NCI-H1436 (cell line): Measurements from ENCODE around the gene TRIM54.
A peak's percentile ranks its signal among the peaks of the same experiment; 100 is the strongest.
"Not testable (repeated sequence)": the region's sequence is repeated elsewhere in the genome, so short reads cannot be mapped to it uniquely, and the experiment has no call there.

ENCODE experiments used
- DNase-seq: peaks from one replicate; lab custom pipeline; 2025; lab: John Stamatoyannopoulos, UW

TRIM54 gene

DNA sequence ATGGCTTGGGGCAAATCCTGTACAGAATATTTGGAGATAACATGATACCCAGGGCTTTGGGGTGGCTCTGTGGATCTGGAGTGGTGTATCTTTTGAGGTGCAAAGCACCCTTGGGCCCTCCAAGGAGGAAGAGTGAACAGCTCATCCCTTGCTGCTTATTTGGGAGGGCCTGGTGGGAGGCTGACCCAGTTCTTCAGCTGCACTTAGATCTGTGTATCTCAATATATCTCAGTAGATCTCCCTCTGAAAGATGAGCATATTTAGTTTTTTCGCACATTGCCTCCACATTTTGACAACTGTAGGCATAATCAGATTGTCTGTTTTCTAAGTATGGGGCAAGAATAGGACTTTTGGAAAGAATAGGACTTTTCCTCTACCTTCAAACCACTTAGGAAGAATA, 2.8 kb downstream of the TRIM54 start:
- no peak for DNase-seq

DNA sequence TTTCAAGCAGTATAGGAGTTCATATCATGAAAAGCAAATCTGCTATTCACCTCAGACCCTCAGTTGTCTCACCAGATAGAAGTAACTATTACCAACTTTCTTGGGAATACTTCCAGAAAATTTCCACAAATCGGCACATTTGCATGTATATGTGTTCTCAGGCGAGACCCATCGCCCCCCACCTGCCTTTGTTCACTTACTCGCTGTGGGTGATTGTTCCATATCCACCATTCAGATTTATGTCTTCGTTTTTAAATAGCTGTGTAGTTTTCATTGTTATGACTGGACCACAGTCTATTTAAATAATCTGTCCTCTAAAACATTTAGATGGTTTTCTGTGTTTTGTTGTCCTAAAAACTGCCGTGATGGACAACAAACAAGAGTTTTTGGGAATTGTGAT, 3.3 kb downstream of the TRIM54 start:
- no peak for DNase-seq

DNA sequence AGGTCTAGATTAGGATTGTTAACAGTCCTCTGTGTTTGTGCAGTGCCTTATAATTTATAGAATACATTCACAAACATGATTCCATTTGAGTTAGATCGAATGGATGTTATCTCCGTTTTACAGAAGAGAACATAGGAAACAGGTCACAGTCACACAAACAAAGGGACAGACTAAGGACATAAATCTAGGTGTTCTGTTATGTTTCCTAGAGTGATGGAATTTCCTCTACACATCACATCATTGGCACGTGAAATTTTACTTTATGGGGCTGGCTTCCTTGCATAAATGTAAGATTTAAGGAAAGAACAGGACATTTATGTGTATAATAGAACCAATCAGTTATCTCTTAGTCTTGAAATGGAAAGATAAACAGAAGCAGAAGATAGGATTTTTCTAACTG, 6.4 kb downstream of the TRIM54 start:
- DNase-seq, result no peak

DNA sequence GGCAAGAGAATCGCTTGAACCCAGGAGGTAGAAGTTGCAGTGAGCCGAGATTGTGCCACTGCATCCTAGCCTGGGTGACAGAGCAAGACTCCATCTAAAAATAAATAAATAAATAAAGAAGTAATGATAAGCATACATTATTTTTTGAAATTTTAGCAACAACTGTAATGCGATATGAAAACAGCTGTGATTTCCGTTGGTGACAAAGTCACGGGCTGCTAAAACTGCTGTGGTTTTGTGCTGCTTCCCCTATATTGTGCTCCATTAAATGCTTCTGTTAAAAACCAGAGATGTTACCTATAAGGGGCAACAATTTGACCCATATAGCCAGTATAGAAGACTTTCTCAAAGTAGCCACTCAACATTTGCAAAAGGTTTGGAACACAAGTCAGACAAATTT, 8.3 kb downstream of the TRIM54 start:
- DNase-seq, result no peak

DNA sequence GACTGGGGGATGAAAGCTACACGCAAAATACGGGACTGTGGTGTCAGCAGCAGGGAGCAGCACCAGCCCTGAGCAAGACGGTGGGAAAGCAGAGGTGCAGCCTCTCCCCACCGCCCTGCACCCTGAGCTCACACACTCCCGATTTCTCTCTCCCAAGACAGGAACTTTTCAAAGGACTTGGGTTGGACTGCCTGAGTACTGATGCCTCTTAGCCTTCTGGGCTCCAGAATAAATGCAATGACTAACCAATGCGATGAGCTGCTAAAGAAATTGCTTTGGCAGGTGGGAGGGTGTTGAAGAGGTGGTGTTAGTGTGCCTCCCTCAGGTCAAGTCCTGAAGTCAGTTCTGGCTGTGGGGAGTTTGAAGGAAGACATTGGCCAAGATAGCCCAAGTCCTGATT, 9.6 kb downstream of the TRIM54 start:
- no peak for DNase-seq

DNA sequence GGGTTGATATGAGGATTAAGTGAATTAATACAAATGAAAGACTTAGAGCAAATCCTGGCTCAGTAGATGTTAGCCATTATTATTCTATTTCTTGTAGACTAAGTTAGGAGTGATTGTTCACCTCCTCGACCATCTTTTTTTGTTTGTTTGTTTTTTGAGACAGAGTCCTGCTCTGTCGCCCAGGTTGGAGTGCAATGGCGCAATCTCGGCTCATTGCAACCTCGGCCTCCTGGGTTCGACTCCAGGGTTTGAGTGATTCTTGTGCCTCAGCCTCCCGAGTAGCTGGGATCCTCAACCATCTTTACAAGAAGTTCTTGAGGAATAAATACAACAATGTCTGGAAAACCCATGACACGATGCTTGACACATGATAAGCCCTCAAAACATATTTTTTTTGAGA, 12.7 kb downstream of the TRIM54 start:
- DNase-seq, result no peak

DNA sequence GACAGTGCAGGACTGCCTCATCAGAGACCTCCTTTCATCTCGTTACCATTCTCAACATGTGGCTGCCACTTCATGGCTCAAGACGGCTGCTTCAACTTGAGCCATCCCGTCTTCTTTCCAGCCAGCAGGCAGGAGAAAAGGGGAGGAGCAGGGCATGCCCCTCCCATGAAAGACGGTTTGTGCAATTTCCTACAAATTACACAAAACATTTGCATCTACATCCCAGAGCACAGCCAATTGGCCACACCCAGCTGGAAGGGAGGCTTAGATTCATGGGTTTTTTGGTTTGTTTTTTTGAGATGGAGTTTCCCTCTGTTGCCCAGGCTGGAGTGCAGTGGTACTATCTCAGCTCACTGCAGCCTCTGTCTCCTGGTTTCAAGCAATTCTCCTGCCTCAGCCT, 14.3 kb downstream of the TRIM54 start:
- DNase-seq, result no peak

DNA sequence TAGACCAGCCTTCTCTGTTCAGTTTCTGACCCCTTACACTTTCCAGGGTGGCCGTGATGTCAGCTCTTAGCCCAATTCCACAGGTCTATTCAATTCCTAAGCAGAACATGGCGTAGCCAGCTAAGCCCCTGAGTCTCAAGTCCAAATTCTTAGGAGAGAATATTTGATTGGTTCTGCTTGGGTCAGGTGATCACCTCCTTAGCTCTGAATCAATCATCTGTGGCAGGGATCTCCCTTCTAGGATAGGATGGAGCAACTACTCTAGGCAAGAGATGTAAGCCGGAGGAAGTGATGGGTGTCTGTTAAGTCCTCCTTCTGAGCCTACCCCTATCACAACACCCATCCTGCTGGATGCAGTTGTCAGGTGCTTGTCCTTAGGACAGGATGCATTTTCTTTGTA, 15.0 kb downstream of the TRIM54 start:
- no peak for DNase-seq

DNA sequence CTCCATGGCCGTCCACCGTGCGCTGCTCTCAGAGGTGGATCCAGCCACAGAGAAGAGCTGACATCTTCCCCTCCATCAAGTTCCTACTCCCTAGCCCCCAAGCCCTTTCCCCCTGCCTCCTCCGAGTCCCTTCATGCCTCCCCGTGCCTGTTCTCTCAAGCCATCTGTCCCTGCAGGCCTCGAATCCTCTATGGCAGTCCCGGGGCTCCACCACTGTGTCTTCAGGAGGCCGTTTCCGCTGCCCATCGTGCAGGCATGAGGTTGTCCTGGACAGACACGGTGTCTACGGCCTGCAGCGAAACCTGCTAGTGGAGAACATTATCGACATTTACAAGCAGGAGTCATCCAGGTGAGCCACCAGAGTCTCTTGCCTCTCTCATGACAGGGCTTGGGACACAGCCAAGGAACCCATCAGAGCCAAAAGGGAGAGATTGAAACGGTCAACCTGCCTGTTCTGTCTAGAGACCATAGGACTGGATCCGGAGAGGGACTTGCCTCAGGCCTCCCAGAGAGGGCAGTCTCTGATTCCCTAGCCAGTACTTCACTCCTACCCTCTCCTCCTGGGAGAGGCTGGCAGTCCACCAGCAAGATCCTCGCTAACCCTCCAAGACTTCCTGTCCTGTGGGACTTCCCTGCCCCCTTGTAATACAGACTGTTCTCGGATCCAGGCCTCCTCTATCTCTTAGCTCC, 16.3 kb downstream of the TRIM54 start:
- DNase-seq, result no peak

DNA sequence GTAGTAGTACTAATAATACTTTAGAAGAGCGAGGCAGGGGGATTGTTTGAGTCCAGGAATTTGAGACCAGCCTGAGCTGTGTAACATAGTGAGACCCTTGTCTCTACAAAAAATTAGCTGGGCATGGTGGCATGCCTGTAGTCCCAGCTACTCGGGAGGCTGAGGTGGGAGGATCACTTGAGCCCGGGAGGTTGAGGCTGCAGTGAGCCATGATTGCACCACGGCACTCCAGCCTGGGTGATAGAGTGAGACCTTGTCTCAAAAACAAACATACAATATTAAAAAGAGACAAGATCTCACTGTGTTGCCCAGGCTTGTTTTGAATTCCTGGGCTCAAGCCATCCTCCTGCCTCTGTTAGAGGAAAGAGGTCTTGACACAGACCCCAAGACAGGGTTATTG, 18.4 kb downstream of the TRIM54 start:
- DNase-seq, result not testable (repeated sequence)

DNA sequence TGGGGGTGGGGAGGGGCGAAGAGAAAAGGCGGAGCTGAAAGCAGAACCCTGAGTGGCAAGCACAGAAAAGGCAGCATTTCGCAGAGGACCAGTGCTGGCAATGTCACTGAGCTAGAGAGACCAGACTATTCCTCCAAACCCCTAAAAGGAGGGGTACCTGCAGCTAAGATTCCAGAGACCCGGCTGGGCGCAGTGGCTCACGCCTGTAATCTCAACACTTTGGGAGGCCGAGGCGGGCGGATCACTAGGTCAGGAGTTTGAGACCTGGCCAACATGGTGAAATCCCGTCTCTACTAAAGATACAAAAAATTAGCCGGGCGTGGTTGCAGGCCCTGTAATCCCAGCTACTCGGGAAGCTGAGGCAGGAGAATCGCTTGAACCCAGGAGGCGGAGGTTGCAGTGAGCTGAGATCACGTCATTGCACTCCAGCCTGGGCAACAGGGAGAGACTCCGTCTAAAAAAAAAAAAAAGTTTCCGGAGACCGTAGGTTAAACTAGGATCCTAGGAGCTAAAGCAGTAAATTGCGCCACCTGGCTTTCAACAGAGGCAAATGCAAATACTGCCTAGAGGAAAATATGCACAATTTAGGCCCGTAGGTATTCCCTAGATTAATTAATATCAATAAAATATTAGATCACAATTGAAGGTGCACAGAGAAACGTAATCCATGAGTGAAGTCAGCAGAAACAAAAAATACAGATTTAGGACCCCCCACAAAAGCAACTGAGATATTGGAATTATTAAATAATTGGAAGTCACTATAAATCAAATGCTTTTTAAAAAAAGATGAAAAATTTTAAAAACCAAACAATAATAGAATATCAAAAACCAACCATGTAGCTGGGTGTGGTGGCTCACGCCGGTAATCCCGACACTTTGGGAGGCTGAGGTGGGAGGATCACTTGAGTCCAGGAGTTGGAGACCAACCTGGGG, 21.1 kb downstream of the TRIM54 start:
- peak; percentile 73 for DNase-seq

DNA sequence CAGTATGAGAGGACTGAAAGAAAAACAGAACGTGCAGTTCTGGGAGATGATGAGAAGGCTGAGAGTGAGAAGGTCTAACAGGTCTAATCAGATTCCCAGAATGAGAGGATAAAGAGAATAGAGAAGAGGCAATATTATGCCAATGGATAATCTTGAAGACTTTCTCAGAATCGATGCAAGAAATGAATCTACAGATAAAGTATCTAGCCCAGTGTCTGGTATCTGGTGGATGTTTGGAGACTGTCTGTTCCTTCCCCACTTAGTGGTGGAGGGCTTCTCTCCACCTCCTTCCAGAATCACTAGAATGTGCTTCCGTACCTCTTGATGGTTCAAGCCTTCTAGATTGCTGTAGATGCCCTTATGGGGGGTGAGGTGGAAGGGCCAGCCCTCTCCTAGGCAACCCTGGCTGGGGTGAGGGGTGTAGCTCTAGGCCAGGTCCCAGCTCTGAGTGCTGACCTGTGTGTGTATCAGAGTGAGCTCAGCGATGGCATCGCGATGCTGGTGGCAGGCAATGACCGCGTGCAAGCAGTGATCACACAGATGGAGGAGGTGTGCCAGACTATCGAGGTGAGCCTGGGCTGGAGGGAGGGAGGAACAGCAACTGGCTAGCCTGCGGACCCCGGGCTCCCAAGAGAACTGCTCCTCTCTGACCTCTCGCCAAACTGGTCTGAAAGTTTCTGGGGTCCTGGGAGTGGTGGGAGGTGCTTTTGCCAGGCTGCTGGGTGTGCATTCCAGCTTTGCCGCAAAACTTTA, 22.4 kb downstream of the TRIM54 start:
- no peak for DNase-seq

DNA sequence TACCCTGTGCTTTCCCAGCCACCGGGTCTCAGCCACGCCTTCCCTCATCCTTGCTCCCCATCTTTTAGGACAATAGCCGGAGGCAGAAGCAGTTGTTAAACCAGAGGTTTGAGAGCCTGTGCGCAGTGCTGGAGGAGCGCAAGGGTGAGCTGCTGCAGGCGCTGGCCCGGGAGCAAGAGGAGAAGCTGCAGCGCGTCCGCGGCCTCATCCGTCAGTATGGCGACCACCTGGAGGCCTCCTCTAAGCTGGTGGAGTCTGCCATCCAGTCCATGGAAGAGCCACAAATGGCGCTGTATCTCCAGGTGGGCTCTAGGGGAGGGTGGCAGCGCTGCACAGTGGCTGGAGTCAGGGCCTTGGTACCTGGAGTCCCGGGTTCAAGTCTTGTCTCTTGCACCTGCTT, 23.3 kb downstream of the TRIM54 start:
- no peak for DNase-seq

DNA sequence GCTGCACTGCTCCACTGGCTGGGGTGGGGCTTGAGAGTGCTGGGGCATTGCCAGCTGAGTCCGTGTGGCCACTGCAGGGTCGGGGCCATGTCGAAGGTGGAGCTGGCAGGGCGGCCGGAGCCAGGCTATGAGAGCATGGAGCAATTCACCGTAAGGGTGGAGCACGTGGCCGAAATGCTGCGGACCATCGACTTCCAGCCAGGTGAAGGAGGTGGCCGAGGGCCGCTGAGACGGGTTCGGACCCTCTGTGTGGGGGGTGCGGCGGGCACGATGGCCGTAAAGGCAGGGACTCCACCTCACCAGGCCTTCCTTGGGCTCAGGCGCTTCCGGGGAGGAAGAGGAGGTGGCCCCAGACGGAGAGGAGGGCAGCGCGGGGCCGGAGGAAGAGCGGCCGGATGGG, 23.9 kb downstream of the TRIM54 start:
- DNase-seq, result no peak

DNA sequence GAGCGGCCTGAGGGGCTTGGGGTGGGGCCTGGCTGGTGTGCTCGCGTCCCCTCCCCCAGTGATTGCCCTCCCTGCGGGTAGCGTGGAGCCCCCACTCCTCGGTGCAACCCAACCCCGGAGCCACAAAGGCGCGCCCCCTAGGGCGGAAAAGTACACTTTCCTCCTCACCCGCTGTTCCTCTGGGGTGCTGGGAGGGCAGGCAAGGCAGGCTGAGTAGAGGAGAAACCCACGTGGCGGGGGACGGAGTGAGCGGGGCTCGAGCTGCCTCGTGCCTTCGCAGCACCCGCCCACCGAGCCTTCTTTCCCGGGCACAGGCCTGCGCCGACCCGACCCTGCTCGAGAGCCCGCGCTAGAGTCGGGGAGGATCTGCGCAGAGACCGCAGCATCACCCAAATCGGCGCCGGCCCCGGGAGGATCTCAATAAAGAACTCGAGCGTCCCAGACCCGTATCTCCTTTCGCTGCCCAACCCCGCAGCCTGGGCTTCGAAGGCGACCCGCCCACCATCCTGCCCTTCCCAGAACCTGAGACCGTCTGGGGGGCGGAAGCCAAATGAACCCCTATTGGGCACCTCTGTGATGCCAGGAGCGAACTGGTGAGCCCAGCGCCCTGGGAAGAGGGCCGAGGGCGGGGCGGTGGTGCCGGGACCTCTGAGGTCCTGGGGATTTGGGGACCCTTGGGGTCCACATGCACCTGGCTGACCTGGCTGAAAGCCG, 24.5 kb downstream of the TRIM54 start:
- no peak for DNase-seq

DNA sequence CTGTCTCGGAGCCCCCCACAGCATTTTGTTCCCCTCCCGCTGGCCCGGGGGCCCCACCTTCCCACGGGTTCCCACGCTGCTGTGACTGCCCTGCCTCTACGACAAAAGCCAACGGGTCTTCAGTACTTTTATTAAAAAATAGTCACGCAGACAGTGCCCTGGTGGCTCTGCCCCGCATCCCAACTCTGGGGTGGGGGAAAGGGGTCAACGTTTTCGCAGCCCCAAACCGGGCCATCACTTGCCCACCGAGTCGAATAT, 25.0 kb downstream of the TRIM54 start:
- no peak for DNase-seq

DNA sequence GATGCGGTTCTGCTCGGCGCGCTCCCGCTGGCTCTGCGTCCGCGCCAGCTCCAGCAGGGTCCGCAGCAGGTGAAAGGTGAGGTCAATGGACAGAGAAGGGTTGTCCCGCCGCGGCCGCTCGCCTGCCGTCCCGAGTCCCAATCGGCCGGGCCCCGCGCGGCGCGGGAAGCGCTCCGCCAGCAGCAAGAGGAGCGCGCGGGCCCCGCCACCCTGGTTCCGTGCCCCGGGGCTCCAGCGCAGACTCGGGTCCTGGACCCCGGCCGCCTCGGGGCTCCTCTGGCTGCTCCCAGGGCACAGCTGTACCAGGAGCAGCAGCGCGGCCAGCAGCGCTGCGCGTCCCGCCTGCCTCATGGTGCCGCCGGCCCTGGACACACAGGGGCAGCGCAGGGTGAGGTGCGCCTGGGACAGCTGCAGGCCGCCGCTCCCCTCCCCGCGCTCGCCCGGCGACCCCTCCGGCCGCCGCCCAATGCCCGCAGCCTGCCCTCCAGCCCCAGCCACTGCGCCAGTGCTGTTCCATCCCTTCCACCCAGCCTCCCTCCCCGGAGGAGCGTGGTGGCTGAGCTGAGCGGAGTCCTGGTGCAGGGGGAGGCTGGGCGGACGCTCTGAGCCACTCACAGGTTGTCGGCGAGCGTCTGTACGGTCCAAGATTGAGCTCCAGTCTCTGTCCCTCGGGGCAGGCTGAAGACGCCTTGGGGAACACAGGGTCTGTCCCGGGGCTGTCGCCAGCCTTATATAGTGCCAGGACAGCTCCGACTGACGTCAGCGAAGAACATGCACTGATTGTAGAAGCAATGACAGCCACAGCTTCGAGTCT, 25.5 kb downstream of the TRIM54 start:
- DNase-seq, result no peak

DNA sequence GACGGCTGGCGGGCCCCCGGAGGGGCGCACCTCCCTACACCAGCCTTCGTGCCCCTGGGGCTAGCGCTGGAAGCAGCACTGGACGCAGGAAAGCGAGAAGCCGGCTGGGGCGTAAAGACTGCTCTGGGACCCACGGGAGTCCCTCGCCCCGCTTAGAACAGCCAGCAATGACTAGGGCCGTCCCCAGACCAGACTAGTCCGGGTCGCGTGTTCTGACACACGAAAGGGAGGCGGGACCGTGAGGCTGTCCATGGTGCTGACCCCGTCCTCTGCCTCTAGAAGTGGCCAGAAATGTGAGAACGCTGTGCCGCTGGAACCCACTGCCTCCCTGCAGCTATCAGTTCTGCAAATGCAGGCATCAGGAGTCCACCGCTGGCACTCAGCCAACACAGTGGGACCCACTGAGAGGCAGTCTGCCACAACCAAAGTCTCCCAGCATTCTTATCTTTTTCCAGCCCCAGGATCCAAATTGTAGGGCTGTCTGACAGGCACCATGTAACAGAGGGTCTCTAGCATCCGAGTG, 26.2 kb downstream of the TRIM54 start, which contains the start of gene UCN:
Gene UCN, minus strand, starts transcription at position 87 of the 523 bp plus-strand sequence. CDS start 550 bp downstream, outside the sequence.
- DNase-seq, result no peak

DNA sequence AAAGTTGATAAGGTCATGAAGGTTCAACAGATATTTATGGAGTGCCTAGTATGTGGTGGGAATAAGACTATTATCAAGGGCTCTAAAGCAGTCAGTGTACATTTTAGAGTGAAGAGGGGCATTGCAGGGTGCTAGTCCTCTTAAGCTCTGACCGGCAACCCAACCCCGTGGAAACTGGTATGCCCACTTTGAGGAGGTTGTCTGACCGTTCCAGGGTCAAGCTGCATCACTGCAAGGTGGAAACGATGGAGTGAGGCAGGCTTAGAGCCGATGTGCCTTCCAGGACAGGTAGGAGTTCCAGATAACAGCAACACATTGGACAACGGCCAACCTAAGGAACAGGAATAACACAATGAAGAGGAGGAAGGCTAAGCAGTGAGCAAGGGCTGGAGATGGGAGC, 27.4 kb downstream of the TRIM54 start:
- DNase-seq, result no peak

DNA sequence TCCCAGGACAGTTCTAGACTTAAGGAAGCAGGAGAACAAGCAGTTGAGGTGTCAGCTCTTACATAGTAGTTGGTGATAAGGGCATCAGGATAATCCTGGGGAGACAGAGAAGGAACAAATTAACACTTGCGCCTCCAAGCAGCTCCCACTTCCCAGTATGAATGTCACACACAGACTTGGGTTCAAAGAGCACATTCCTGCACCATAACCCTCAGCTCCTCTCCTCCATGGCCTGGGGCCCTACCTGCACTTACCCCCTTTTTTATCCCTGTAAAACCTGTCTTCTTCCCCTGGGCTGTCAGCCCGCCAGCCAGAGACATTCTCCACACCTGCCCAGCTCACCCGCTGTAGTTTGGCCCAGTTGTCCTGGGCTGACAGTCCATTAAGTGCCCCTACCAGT, 29.9 kb downstream of the TRIM54 start:
- no peak for DNase-seq
